ENCODE data around the gene GALNT2. TPM values are rescaled to one million over a fixed set of nuclear protein-coding genes. Genes with fewer than 3 reads are reported as not detected.

Gene GALNT2
- total RNA-seq, 1 experiment from 2014 or later, result 141 TPM

DNA sequence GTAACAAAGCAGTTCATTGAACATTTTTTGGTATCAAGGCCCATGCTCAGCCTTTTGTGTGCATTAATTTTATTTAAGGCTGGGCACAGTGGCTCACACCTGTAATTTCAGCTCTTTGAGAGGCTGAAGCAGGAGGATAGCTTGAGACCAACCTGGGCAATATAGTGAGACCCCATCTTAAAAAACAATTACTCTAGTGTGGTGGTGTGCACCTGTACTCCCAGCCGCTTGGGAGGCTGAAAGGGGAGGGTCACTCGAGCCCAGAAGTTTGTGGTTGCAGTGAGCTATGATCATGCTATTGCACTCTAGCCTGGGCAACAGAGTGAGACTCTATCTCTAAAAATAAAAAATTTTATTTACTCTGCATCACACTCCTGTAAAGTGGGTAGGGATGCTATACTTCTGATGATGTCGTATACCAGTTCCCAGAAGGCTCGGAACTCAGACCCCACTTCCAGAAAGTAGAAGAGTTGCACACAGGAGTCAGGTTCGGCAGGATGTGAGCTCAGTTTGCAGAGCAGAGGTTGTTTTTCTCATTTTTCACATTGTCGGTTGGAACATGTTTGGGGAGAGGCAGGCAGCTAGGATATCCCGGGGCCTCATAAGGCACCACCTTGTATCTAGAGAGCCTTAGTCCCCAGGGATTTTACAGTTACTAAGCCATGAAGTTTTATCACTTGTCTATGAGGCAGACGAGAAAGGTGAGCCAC is 144.6 kb downstream of the GALNT2 start:
- Mint-ChIP-seq H3K4me3 (ENCODE audit: low read depth, unreplicated experiment) (no peak overlapping the region), H3K27me3 (ENCODE audit: unreplicated experiment) (no peaks in the 10 kb centered on the region), H3K9me3 (ENCODE audit: low read depth, unreplicated experiment) (no peaks in the 10 kb centered on the region), H3K4me1 (ENCODE audit: low read depth, unreplicated experiment) (peaks cover 81% of the 10 kb centered on the region), H3K27ac (ENCODE audit: unreplicated experiment) (no peak overlapping the region), H3K36me3 (ENCODE audit: insufficient read depth, unreplicated experiment) (no peaks in the 10 kb centered on the region)
- CTCF ChIA-PET, result interaction anchor here (1.0 kb wide), 1 partner anchor 12 kb away, joined by 3 read pairs; no protein-coding TSS in a partner anchor
- no peak for DNase-seq
- intact Hi-C loops (cut with micrococcal nuclease; ENCODE audit: unreplicated experiment), result no loop called here
- BruUV-seq (replicated peaks), result no TSS peak
- TF ChIP-seq CTCF (IDR thresholded peaks at IDR 0.05; ENCODE audit: unreplicated experiment), result no peak

- Mint-ChIP-seq H3K27ac (ENCODE audit: unreplicated experiment) (no peak overlapping the region), H3K4me1 (ENCODE audit: low read depth, unreplicated experiment) (peaks cover 73% of the 10 kb centered on the region), H3K4me3 (ENCODE audit: low read depth, unreplicated experiment) (no peak overlapping the region), H3K9me3 (ENCODE audit: low read depth, unreplicated experiment) (peaks cover 3% of the 10 kb centered on the region), H3K36me3 (ENCODE audit: insufficient read depth, unreplicated experiment) (no peaks in the 10 kb centered on the region), H3K27me3 (ENCODE audit: unreplicated experiment) (no peaks in the 10 kb centered on the region)
- no peak for TF ChIP-seq CTCF (IDR thresholded peaks at IDR 0.05; ENCODE audit: unreplicated experiment)
- no TSS peak for BruUV-seq (replicated peaks)
- CTCF ChIA-PET, result no interaction called here
- intact Hi-C loops (cut with micrococcal nuclease; ENCODE audit: unreplicated experiment), result no loop called here
- no peak for DNase-seq
Measured at GRCh38 chr1:230212405-230212936, 145.4 kb downstream of the GALNT2 start.

- Mint-ChIP-seq H3K27me3 (ENCODE audit: unreplicated experiment) (no peaks in the 10 kb centered on the region), H3K9me3 (ENCODE audit: low read depth, unreplicated experiment) (peaks cover 3% of the 10 kb centered on the region), H3K4me1 (ENCODE audit: low read depth, unreplicated experiment) (peaks cover 55% of the 10 kb centered on the region), H3K4me3 (ENCODE audit: low read depth, unreplicated experiment) (no peak overlapping the region), H3K36me3 (ENCODE audit: insufficient read depth, unreplicated experiment) (peaks cover 10% of the 10 kb centered on the region), H3K27ac (ENCODE audit: unreplicated experiment) (peak overlapping the region; percentile 4)
- CTCF ChIA-PET, result interaction anchor here (0.8 to 3.2 kb wide), 4 partner anchors 9 to 131 kb away, joined by 4 to 11 read pairs (median 5); no protein-coding TSS in a partner anchor
- intact Hi-C loops (cut with micrococcal nuclease; ENCODE audit: unreplicated experiment), result loop anchor here (2.0 kb wide), 1 partner anchor 124 kb away; no protein-coding TSS in a partner anchor
- TF ChIP-seq CTCF (IDR thresholded peaks at IDR 0.05; ENCODE audit: unreplicated experiment), result no peak
- no TSS peak for BruUV-seq (replicated peaks)
- DNase-seq, result peak; percentile 35
Measured at GRCh38 chr1:230215031-230215430, 148.0 kb downstream of the GALNT2 start.

- Mint-ChIP-seq H3K36me3 (ENCODE audit: insufficient read depth, unreplicated experiment) (peaks cover 10% of the 10 kb centered on the region), H3K27ac (ENCODE audit: unreplicated experiment) (no peak overlapping the region), H3K4me3 (ENCODE audit: low read depth, unreplicated experiment) (no peak overlapping the region), H3K4me1 (ENCODE audit: low read depth, unreplicated experiment) (peaks cover 50% of the 10 kb centered on the region), H3K9me3 (ENCODE audit: low read depth, unreplicated experiment) (peaks cover 3% of the 10 kb centered on the region), H3K27me3 (ENCODE audit: unreplicated experiment) (no peaks in the 10 kb centered on the region)
- BruUV-seq (replicated peaks), result no TSS peak
- DNase-seq, result no peak
- intact Hi-C loops (cut with micrococcal nuclease; ENCODE audit: unreplicated experiment), result loop anchor here (2.0 kb wide), 1 partner anchor 125 kb away; no protein-coding TSS in a partner anchor
- CTCF ChIA-PET, result interaction anchor here (0.6 to 3.2 kb wide), 4 partner anchors 10 to 131 kb away, joined by 3 to 11 read pairs (median 5); no protein-coding TSS in a partner anchor
- TF ChIP-seq CTCF (IDR thresholded peaks at IDR 0.05; ENCODE audit: unreplicated experiment), result no peak
Measured at GRCh38 chr1:230215529-230215928, 148.5 kb downstream of the GALNT2 start.

Measured in Calu3 (cell line).